Activated T-cell treated with anti-CD3 and anti-CD28 coated beads, Interleukin-2, amount 50 U/mL, for 48 hours (primary cell): ENCODE data around the gene RPL6.
"Not testable (repeated sequence)": the region's sequence is repeated elsewhere in the genome, so short reads cannot be mapped to it uniquely, and the experiment has no call there.

ENCODE experiments used
- DNase-seq, 2 experiments: peaks; one replicate each; pipeline ENCODE4 v3.0.0-alpha.2; 2020

The RPL6 gene

DNA sequence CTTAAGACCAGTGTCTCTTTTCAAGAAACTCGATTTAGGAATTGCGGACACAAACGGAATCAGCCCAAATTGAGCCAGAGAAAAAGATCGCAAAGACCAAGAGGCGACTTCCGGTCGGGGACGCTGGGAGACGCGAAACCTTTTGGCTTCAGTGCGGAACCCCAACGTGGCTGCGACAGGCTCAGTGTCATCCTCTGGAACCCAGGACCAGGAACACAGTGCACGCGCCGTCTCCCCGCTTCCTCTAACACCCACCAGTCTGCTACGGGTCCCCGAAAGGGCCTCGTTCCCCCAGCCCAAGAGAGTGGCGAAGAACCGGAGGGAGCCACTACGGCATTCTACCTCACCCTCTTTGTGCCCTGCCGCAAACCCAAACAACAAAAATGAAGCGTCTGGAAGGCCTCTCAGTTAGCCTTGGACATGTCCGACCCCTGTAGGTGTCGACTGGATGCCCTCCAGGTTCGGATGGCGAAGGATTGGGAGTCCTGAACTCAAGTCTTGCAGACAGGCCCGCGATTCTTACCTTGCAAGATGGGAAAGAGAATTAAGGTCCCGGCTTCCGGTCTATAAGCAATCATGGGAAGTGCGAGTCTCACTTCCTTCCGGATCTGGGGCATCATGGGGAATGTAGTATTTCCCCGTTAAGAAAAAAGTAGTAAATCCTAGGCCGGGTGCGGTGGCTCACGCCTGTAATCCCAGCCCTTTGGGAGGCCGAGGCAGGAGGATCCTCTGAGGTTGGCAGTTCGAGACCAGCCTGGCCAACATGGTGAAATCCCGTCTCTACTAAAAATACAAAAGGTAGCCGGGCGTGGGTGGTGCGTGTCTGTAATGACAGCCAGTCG is at the start of gene RPL6:
RPL6 (minus strand) TSS at position 542 of the 842 bp plus-strand sequence. CDS start 949 bp downstream, outside the sequence.
- peak; percentile 85 to 89 for DNase-seq

DNA sequence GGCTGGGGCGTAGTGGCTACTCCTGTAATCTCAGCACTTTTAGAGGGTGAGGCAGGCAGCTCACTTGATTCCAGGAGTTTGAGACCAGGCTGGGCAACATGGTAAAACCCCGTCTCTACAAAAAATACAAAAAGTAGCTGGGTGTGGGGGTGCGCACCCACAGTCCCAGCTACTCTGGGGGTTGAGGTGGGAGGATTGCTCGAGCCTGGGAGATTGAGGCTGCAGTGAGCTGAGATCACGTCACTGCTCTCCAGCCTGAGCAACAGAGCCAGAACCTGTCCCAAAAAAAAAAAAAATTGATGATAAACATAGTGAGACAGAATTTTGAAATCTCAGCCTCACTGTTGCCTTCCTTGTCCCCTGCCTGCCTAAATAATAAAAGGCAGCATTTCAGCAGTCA is 49.3 kb upstream of the RPL6 start:
- no peak for DNase-seq

DNA sequence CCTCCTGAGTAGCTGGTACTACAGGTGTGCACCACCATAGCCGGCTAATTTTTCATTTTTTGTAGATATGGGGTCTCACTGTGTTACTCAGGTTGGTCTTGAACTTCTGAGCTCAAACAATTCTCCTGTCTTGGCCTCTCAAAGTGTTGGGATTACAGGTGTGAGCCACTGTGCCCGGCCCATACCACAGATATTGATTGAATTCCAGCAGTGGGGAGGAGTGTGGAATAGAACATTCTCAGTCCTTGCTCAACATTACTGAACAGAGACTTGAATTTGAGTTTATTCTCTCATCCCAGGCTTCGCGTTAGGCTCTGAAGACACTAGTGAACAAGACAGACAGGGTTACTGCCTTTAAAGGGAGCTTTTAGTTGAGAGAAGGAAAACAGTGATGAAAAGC is 48.9 kb upstream of the RPL6 start:
- no peak for DNase-seq

DNA sequence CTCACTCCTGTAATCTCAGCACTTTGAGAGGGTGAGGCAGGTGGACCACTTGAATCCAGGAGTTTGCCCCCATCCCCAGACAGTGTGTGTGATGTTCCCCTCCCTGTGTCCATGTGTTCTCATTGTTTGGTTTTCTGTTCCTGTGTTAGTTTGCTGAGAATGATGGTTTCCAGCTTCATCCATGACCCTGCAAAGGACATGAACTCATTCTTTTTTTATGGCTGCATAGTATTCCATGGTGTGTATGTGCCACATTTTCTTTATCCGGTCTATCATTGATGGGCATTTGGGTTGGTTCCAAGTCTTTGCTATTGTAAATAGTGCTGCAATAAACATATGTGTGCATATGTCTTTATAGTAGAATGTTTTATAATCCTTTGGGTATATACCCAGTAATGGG is 47.7 kb upstream of the RPL6 start:
- DNase-seq, result not testable (repeated sequence)

DNA sequence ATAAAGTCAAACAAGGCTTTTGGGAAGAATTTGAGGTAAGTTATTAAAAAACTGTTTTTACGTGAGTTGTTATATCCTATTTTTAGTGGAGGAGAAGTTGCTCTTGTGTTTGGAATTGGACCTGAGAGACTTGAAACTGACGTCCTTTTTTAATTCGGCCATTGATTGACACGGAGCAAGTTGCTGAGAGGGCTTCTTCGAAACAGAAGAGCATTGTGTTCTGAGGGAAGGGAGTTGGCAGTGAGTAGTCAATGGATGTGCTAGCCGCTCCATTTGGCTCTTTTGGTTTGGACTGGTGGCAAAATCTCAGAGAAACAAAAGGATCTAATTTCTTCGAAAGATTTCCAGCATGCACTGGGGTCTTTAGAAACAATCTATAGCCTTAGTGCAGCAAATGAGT is 46.6 kb upstream of the RPL6 start:
- DNase-seq, result no peak

DNA sequence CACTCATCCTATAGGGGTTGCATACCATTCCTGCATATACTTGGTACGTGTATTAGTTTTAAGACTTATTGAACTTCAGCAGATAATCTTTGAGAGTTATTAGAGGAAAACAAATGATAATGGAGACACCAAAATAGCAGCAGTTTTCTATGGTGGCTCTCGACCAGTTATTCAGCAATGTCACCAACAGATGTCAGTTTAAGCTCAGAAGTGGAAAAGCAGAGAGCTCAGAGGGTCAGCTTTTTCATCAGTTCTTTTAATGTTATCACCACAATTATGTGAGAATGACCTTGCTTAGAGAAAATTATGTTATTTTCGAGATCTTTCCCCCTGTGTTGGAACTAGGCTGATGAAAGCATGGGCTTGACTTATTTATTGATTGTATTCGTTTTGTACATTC is 41.3 kb upstream of the RPL6 start:
- no peak for DNase-seq

- DNase-seq, result not testable (repeated sequence)
Measured at GRCh38 chr12:112448165-112448564, 38.8 kb upstream of the RPL6 start.

DNA sequence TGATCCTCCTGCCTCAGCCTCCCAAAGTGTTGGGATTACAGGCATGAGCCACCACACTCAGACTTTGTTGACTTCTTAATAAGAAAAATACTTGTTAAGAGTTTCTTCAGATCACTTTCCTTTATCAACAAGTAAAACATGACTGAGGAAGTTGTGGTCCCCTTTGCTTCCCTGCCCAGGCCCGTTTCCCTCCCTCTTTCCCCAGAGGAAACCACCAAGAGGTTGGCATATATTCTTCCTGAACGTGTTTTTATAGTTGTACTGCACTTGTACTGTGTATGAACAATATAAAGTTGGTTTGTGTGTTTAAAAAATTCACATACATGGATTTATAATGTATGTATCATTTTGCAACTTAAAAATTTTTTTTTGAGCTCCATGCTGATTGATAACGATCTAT is 37.7 kb upstream of the RPL6 start:
- DNase-seq, result no peak

- no peak for DNase-seq
Measured at GRCh38 chr12:112446008-112446725, 36.8 kb upstream of the RPL6 start.

- DNase-seq, result no peak
Measured at GRCh38 chr12:112443916-112444315, 34.5 kb upstream of the RPL6 start.

DNA sequence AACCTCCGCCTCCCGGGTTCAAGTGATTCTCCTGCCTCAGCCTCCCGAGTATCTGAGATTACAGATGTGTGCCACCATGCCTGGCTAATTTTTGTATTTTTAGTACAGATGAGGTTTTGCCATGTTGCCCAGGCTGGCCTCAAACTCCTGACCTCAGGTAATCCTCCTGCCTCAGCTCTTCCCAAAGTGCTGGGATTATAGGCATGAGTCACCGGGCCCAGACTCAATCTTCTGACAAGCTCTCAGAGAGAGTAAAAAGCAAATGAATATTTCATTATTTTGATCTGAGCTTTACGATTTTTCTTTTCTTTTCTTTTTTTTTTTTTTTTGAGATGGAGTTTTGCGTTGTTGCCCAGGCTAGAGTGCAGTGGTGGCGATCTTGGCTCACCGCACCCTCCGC is 31.2 kb upstream of the RPL6 start:
- not testable (repeated sequence) for DNase-seq

DNA sequence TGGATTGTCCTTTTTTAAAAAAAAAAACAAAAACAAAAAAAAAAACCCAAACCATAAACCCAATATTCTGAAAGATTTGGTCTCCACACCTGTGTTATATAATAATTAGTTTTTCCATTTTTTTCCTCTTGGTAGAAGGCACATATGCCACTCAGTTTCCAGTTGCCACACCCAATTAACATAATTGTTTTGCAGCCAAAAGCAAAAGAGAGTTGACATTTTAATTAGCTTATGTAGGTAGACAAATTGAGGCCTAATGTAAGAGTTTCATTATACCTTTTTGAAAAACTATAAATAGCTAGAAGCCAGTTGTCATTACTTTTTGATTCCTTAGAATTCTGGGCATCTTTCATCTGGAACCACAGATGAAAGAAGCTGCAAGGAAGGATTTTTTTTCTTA is 30.4 kb upstream of the RPL6 start:
- no peak for DNase-seq

DNA sequence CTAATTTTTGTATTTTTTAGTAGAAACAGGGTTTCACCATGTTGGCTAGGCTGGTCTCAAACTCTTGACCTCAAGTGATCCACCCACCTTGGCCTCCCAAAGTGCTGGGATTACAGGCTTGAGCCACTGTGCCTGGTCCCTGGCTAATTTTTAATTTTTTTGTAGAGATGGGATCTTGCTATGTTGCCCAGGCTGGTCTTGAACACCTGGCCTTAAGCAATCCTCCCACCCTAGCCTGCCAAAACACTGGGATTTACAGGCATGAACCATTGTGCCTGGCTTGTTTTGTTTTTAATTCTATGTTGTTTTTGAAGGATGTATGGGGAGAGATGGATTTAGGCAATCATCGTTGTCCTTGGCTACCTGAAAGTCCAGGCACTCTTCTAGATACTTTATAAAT is 29.2 kb upstream of the RPL6 start:
- not testable (repeated sequence) for DNase-seq

GRCh38 chr12:112433551-112433950 is 24.1 kb upstream of the RPL6 start:
- DNase-seq, result no peak

DNA sequence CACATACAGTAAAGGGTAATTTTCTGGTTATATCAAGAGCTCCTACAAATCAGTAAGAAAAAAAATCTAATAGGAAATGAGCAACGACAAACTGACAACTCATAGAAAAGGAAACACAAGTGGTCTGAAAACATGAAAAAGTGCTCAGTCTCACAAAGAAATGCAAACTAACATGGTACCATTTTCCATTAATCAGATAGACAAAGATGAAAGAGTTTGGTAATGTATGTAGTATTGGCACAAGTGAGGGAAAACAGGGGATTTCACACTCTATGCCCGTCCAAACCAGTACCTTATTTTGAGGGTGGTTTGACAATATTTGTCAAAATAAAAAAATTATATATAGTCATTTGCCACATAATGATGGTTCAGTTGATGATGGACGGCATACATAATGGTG is 22.6 kb upstream of the RPL6 start:
- DNase-seq, result no peak

GRCh38 chr12:112430929-112431328 is 21.5 kb upstream of the RPL6 start:
- DNase-seq, result peak; percentile 32 to 39

DNA sequence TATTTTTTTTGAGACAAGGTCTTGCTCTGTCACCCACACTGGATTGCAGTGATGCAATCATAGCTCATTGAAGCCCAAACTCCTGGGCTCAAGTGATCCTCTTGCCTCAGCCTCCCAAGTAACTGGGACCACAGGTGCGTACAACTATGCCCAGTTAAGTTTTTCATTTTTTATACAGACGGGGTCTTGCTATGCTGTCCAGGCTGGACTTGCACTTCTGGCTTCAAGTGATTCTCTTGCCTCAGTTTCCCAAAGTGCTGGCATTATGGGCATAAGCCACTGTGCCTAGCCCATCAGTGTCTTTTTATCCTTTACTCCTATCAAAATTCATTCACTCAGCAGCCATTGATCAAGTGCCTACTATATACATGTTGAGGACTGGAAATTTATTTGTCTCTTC is 18.4 kb upstream of the RPL6 start:
- peak in 1 of 2 experiments; percentile 8 for DNase-seq

DNA sequence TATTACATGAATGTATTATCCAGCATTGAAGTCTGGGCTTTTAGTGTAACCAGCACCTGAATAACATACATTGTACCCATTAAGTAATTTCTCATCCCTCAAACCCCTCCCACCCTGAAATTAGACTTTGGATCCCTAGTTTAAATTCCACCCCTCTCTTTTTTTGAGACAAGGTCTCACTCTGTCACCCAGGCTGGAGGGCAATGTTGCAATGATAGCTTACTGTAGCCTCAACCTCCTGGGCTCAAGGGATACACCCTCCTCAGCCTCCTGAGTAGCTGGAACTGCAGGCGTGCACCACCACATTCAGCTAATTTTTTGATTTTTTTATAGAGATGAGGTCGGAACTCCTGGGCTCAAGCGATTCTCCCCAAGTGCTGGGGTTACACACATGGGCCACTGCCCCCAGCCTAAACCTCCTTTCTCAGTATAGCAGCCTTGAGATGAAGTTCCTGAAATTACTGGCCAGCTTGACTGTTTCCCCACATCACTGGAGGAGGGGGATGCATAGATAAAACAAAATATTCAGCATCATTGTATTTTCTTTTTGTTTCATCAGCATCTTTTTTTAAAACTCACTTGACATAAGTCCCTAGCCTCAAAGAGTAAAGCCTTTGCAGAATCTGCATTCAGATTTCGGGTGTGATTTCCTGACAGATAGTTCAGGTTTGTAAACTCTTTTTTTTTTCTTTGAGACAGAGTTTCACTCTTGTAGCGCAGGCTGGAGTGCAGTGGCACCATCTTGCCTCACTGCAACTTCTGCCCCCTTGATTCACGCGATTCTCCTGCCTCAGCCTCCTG is 16.4 kb upstream of the RPL6 start:
- DNase-seq, result peak in 1 of 2 experiments; percentile 4

- DNase-seq, result no peak
Measured at GRCh38 chr12:112424126-112424525, 14.7 kb upstream of the RPL6 start.

DNA sequence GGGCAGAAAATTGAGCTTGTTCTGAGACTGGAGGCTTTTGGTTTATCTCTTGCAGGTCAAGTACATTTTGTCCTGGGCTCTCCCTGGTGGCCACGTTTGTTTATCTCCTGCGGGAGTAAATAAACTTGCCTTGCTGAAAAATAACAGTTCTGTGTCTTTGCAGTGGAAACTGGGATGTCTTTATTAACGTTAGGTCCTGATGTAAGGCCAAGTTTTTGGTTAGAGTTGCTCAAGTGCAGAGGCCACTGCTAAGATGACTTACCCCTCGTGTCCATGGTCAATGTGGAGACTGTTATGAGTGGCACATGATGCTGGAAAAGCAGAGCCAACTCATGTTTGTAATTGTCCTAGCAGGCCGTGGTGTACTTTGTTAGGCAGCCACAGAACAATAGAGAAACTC is 13.1 kb upstream of the RPL6 start:
- no peak for DNase-seq

DNA sequence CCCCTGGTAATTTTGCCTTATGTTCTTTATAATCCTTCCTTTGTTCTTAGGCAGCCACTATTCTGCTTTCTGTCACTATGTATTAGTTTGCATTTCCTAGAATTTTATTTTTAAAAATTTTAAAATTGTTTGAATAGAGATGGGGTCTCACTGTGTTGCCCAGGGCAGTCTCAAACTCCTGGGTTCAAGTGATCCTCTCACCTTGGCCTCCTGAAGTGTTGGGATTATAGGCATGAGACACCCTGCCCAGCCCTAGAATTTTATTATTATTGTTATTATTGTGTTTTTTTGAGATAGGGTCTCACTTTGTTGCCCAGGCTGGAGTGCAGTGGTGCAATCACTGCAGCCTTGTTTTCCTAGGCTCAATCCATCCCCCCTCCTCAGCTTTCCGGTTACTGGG is 12.0 kb upstream of the RPL6 start:
- no peak for DNase-seq

GRCh38 chr12:112420740-112421139 is 11.3 kb upstream of the RPL6 start:
- DNase-seq, result peak in 1 of 2 experiments; percentile 3
